Retina (tissue), 1 donor: ENCODE data around the gene ACO2.

Experiments
- DNase-seq: peaks from one replicate; pipeline ENCODE4 v3.0.0-alpha.2; 2016

ACO2 gene

DNA sequence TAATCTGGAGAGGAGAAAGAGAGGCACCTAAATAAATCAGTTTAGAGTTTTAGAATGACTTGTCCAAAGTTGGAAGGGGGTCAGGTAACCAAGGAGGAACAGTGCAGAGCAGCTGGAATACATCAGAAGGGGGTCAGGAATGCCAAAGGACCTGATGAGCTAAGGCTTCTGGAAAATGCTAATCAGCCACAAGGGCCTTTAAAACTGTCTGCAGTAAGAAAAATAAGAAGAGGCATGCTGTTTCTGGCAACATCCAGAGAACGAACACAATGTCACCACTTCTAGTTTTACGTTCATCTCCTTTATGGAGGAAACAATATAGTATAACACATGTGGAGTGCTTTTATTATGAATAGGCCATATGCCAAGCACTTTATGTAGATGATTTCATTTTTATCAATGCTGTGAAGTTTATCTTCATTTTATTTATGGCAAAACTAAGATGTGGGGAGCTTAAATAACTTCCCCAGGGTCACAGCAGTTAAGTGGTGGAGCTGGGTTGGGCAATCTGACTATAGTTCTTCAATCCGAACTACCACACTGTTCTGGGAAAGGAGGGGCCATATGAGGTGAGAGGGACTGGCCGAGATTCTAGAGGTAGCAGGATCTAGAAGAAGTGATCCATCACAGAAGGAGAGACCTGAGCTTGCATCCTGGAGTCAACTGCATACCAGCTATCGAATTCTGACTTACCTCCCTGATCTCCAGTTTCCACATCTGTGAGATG is 22.6 kb downstream of the ACO2 start:
- DNase-seq: no peak

DNA sequence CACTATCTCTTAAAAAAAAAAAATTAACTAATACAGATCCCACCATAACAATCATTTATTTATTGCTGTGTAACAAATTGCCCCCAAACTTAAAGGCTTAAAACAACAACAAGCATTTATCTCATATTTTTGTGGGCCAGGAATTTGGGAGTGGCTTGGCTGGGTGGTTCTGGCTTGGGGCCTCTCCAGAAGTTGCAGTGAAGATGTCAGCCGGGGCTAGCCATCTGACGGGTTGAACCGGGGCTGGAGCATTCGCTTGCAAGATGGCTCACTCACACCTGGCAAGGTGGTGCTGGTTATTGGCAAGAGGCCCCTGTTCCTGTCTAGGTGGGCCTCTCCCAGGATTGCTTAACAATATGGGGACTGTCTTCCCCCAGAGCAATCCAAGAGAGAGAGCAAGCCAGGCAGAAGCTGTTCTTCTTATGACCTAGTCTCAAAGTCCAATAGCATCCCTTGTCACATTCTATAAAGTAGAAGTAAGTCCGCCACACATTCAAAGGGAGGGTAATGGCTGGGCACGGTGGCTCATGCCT is 29.5 kb downstream of the ACO2 start:
- no peak for DNase-seq

DNA sequence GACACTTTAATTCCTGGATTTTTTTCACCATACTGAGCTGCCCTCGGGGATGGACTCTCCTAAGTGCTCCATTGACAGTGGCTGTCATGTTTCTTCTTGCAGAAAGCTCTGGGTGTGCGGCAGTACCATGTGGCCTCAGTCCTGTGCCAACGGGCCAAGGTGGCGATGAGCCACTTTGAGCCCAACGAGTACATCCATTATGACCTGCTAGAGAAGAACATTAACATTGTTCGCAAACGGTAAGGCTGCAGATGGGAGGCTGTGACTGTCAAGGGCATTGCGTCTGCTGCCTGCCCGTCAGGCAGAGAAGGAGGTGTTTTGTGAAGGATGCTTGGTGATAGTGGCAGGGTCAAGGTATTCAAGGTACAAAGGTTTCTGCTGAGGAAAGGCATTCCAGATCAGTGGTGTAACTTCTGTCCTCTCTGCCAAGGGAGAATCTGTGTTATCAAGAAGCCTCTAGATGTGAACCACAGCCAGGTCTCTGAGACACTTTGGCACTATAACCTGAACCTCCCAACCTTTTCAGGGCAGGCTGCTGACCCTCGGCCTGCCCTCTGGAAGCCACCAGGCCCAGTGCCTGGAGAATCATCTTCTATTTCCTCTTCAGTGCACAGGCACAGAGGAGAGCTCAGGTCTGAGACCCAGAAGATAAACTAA is 30.8 kb downstream of the ACO2 start:
- DNase-seq: no peak

DNA sequence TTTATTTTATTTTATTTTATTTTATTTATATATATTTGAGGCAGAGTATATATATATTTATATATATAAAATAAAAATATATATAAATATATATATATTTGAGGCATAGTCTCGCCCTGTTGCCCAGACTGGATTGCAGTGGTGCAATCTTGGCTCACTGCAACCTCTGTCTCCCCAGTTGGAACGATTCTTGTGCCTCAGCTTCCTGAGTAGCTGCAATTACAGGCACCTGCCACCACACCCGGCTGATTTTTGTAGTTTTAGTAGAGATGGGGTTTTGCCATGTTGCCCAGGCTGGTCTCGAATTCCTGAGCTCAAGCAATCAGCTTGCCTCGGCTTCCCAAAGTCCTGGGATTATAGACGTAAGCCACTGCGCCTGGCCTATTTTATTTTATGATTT is 31.4 kb downstream of the ACO2 start:
- DNase-seq: no peak

DNA sequence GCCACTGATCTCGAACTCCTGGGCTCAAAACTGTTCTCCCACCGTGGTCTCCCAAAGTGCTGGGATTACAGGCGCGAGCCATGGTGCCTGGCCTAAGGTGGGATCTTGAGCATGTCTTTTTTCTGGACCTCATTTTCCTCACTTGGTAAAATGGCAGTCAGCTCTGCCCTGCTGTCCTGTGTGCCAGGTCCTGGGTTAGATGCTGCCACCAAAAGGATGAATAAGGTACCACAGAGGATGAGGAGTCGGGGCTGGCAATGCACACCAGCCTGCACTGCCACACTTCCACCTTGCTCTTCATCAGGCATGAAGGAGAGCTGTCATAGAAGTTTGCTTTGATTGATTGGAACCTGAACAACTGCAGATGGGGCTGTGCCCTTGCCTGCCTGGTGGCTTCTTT is 32.3 kb downstream of the ACO2 start:
- no peak for DNase-seq

DNA sequence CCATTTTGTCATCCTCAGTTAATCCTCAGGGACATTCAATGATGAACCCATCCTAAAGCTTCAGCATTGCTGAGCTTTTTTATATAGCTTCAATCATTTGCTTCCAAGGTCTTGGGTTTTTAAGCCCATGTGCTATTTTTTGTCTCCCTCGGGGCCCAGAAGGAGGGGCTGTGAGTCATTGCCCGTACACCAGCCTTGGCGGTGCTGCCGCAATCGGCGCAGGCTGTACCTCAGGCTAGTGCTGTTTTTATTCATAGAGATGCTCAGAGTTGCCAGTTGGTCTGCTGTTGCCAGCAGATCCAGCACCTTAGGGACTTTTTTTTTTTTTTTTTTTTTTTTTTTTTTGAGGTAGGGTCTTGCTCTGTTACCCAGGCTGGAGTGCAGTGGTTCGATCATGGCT is 35.5 kb downstream of the ACO2 start:
- no peak for DNase-seq

DNA sequence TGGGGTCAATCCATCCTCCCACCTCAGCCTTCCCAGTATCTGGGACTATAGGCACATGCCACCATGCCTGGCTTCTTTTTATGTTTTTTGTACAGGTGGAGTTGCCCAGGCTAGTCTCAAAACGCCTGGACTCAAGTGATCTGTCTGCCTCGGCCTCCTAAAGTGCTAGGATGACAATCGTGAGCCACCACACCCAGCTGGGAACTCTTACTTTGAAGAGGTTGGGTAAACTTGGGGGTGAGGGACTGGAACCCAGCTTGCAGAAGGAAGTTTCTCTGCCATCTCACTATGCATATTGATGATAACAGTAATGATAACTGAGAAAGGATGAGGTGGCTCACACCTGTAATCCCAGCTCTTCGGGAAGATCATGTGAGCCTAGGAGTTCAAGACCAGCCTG is 35.9 kb downstream of the ACO2 start:
- no peak for DNase-seq

DNA sequence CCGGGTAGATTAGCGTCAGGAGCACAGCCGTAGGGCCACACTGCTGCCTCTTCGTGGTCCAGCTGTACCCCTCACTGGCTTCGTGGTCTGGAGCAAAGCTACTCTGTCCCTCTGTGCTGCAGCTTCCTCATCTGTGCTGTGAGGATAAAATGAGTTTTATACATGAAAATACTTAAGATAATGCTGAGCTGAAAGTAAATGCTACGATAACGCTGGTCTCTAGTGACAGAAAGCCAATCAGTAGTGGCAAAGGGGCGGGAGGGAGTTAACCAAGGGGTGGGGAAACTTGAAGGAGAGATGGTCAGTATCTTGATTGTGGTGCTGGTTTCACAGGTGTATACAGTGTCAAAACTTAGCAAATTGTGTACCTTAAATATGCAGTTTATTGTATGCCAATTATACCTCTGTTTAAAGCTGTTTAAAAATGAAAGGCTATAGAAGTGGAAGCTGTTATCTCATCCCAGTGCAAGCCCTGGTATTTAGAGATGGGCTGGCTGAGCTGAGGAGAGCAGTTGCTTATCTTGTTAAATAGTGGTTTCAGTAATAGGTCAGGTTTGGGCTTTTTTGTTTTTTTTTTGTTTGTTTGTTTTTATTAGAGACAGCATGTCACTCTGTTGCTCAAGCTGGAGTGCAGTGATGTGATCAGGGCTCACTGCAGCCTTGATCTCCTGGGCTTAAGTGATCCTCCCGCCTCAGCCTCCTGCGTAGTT is 36.7 kb downstream of the ACO2 start:
- DNase-seq: no peak

DNA sequence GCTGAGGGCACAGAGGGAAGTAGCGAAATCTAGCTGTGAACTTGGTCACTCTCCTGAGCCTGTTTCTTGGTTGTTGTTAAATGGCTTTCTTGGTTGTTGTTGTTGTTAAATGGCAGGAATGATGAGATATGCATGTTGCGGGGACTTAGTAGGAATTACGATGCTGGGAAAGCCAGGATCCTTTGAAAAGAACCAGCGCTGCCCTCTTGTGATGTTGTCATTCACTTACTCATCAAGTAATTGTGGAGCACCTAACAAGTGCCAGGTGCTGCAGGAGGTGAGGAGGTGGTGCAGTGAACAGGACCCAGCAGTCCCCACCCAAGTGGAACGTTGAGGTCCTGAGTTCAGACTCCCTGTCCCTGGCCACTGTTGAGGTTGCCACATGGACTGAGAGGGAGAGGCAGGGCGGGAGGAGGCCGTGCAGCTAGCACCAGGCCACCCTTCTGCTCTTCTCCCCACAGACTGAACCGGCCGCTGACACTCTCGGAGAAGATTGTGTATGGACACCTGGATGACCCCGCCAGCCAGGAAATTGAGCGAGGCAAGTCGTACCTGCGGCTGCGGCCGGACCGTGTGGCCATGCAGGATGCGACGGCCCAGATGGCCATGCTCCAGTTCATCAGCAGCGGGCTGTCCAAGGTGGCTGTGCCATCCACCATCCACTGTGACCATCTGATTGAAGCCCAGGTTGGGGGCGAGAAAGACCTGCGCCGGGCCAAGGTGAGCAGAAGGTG is 38.6 kb downstream of the ACO2 start:
- no peak for DNase-seq

DNA sequence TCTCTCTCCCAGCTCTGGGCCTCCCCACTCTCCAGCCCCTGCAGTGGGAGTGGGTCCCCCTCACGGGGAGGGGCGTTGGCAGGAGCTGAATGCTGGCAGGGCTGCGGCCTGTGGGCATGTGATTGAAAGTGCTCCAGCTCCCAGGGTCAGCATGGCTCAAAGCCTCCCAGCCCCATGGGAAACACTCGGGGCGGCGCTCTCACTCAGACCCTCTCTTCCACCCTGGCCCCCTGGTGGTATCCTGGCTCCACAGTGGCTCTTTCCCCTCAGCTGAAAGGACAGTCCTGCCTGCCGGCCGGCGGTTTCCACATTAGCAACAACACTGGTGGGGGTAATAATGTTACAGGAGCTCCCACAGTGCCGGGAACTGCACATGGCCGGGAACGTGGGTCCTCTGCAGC is 39.9 kb downstream of the ACO2 start:
- no peak for DNase-seq

DNA sequence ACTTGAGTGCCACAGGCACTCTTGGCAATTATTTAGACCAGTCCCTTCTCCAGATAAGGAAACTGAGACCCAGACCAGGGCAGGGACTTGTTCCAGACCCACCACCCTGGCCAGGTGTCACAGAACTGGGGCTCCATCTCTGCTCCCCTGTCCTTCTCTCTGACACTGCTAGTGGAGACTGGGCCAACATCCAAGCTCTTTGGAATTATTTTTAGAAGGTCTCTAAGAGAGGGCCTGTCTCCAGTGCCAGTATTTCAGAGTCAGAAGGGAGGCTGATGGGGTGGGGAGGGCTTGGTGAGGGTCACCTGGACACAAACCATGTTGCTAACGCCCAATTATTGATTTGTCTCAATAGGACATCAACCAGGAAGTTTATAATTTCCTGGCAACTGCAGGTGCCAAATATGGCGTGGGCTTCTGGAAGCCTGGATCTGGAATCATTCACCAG is 42.6 kb downstream of the ACO2 start:
- DNase-seq: no peak

DNA sequence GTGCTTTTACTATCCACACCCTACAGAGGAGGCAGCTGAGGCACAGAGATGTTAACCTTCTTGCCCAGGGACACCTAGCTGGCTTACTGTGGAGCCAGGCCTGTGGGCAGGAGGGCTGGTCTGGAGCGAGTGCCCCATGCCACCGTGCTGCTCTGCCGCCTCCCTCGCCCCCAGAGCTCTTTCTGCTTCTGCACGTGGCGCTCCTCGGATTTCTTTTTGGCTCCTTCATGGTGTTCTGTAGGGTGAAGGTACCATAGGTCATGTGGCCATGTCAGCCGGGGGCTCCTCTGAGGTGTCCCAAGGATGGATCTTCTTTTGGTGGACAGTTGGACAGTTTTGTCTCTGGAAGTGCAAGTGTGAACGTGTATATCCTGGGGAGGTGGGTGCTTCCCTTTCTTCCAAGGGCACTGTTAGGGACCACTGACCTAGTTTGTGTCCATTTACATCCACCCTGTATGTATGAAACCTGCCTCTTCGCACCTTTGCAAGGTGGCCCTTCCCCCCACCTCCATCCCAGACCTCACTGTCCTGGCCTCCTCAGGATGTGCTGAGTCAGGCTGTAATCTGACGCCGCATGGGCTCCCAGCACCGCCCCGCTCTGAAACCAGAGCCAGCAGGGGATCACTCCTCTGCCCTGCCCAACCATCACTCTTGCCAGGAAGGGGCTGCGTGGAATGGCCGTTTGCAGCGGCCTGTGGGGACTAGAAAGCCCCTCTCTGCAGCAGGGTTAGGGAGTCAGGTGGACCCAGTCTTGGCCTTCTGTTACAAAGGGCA is 43.7 kb downstream of the ACO2 start:
- no peak for DNase-seq

DNA sequence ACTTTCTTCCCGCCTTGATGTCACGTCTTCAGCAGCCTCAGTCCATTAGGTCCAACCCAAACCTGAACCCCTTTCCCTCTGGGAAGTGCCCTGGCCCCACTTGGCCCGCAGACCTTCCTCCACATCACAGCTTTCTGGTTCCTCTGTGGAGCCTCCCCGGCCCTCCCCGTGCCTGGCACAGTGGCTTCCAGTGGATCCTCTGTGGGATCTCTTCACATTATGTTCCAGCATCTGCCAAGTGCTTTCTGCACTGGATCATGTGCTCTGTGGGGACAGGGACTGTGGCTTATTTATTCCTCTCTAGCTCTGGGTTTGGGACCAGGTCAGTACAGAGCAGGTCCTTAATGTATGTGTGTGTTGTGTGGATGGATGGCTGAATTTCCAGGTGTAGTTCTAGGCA is 44.5 kb downstream of the ACO2 start:
- DNase-seq: no peak

DNA sequence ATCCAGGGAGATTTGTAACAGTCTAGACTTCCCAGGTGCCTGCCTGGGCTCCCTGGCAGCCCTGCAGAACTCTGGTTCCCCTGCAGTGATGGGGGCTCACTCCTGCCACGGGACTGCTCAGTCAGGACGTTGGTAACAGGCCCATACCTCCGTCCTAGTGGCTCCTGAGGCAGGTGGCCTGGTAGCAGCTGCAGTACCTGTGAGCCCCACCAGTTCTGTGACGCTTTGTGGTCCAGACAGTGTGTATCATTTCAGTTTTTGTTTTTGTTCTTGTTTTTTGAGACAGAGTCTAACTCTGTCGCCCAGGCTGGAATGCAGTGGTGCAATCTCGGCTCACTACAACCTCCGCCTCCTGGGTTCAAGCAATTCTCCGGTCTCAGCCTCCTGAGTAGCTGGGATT is 47.5 kb downstream of the ACO2 start:
- DNase-seq: no peak

DNA sequence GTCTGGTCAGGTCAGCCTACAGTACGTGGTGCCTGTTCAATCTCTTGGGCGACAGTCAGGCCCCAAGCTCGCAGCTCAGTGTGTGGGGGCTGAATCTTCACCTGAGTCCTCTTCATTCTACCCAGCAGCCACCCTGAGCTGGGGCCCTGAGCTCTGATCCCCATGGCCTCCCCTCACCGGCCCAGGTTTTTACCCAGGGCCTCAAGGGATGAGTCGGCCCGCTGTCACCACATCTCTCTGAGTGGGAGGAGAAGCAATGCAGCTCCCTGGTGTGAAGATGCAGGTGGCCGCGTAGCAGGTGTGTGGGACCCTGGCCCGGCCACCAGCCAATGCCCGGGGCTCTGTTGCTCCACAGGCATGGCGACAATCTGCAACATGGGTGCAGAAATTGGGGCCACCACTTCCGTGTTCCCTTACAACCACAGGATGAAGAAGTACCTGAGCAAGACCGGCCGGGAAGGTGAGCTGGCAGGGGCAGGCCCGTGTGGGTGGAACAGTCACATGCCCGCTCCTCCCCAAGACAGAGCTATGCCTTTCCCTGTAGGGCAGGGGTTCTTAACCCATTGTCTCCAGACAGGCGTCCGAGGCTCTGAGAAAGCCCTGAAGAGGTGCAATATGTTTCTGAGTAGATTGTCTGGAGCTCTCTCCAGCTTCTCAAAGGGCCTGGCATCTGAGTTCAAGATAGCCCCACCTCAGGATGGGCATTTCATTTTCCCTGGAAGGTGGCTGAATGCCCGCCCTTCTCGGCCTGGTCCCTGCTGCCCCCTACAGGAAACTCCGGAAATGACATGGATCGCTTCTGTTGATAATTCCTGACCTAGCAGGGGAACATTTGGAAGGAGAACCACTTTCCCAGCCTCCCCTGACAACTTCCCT is 48.5 kb downstream of the ACO2 start:
- peak; percentile 82 for DNase-seq

DNA sequence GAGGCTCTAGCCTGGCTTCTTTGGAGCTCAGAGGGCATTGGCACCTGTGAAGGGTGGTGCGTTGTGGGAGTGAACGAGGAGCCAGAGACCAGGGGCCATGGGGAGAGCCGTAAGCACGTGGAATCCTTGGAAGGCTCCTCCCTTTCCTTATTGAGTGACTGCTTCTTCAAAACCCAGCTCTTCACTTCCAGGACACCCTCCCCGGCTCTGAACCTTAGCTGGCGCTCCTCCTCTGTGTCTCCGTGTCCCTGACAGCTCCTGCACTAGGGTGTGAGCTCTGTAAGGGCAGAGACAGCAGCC is 49.1 kb downstream of the ACO2 start:
- DNase-seq: no peak

DNA sequence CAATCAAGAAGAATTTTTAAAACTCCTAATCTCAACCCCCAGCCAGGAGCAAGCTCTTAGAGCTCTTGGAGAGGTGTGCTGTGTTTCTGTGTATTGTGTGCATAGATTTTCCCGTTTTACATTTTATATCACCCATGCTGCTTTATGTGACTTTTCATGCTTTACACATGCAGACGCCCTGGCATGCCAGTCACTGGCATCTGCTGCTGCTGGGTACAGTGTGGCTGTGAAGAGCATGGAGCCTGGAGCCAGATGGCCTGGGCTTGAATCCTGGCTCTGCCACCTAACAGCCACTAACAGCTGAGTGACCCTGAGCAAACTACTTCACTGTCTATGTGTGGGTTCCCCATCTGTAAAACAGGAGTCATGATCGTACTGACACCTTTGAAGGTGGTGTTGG is 52.2 kb downstream of the ACO2 start:
- DNase-seq: no peak

DNA sequence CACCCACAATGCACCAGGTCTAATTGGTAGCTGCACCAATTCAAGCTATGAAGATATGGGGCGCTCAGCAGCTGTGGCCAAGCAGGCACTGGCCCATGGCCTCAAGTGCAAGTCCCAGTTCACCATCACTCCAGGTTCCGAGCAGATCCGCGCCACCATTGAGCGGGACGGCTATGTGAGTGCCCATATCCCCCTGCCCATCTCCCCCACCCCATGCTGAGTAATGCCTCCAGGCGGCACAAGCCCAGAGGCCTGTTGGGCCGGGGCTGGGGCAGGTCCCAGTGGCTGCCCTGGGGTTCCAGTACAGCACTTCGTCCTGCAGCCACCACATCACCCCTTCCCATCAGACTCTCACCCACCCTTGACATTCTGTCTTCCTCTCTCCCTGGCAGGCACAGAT is 53.9 kb downstream of the ACO2 start:
- DNase-seq: no peak

DNA sequence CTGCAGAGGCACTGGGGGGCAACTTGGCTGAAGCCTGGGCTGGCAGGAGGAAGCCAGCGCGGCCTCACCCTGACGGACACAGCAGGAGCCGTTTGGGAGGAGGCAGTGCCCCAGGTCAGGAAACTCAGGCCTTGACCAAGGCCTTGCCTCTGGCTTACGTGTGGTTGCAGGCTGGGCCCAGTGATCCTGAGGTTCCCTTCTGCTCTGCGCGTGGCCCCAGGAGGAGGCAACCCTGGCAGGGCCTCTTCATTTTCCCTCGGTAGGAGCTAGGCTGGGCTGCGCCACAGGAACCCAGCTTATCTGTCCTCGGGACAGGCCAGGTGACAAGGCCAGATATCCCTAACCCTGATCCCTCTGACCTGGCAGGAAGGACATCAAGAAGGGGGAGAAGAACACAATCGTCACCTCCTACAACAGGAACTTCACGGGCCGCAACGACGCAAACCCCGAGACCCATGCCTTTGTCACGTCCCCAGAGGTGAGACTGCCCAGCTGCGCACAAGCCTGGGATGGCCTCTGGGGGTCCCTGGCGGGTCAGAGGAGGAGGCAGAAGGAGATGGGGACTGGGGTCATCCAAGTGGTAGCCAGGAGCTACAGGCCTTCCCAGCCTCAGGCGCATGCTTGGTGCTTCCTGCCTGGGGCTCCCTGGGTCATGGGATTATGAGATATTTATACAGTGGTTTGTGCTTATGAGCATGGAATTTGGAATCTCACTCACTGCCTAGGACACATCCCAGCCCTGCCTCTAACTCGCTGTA is 54.7 kb downstream of the ACO2 start:
- DNase-seq: no peak

DNA sequence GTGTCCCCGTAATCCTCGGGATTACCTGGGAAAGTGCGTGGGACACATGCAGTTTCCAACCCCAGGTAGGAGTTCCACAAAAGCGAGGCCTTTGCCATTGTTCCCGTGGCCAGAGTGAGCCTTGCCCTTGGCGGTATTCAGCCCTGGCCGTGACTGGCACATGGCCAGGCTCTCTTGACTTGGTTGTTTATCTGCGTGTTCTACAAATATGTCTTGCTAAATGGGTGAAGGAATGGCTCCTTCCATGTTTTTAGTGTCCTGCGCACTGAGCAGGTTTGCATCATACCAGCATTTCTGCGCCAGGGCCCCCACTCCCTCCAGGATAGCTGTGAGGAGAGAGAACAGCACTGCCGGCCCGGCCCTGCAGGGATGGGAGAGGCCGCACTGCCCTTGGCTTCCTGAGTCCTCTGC is 55.3 kb downstream of the ACO2 start:
- no peak for DNase-seq
